BLaER1 (cell line): ENCODE data around the gene UPK1A.
A peak's percentile ranks its signal among the peaks of the same experiment; 100 is the strongest.

Experiments
- H3K27ac ChIP-seq: shearing (Covaris generic); formaldehyde crosslinking; 2 replicates; pipeline ENCODE4 v1.8.1; 2022
- H3K27me3 ChIP-seq: shearing (Covaris generic); formaldehyde crosslinking; 2 replicates; pipeline ENCODE4 v1.8.1; 2022
- H3K36me3 ChIP-seq: shearing (Covaris generic); formaldehyde crosslinking; 2 replicates; pipeline ENCODE4 v1.8.1; 2022
- H3K4me1 ChIP-seq: shearing (Covaris generic); formaldehyde crosslinking; 2 replicates; pipeline ENCODE4 v1.8.1; 2022
- H3K4me2 ChIP-seq: shearing (Covaris generic); formaldehyde crosslinking; 2 replicates; pipeline ENCODE4 v1.8.1; 2022
- H3K4me3 ChIP-seq: shearing (Covaris generic); formaldehyde crosslinking; 2 replicates; pipeline ENCODE4 v1.8.1; 2022
- H3K9ac ChIP-seq: shearing (Covaris generic); formaldehyde crosslinking; 2 replicates; pipeline ENCODE4 v1.8.1; 2022
- H3K9me3 ChIP-seq: shearing (Covaris generic); formaldehyde crosslinking; 2 replicates; pipeline ENCODE4 v1.8.1; 2022
- H4K20me1 ChIP-seq: shearing (Covaris generic); formaldehyde crosslinking; 2 replicates; pipeline ENCODE4 v1.8.1; 2022
- Cebpa-rat ChIP-seq: shearing (Covaris generic); IDR thresholded peaks from 2 replicates; pipeline ENCODE4 v1.8.1; 2022

Gene UPK1A

GRCh38 chr19:35657904-35658700, 8.2 kb upstream of the UPK1A start:
- Histone ChIP-seq H3K9ac (no peak overlapping the region), H3K27ac (no peak overlapping the region), H3K4me2 (no peak overlapping the region), H3K27me3 (no peaks in the 10 kb centered on the region), H3K4me3 (no peak overlapping the region), H4K20me1 (peaks cover 48% of the 10 kb centered on the region), H3K9me3 (no peaks in the 10 kb centered on the region), H3K36me3 (peaks cover 74% of the 10 kb centered on the region), H3K4me1 (peaks cover 3% of the 10 kb centered on the region)
- no peak for TF ChIP-seq Cebpa-rat

GRCh38 chr19:35661995-35662340, 4.3 kb upstream of the UPK1A start:
- no peaks in the 10 kb centered on the region for H3K27me3 ChIP-seq
- no peak for TF ChIP-seq Cebpa-rat
- H4K20me1 ChIP-seq = peaks cover 19% of the 10 kb centered on the region; the same call in 1 of the 2 replicates
- H3K4me3 ChIP-seq = no peak overlapping the region
- peaks cover 13% of the 10 kb centered on the region for H3K4me1 ChIP-seq
- H3K9ac ChIP-seq = no peak overlapping the region
- H3K36me3 ChIP-seq = peaks cover 36% of the 10 kb centered on the region
- H3K9me3 ChIP-seq = 0 out of 2 replicates have a peak, but pooled peaks cover 4% of the 10 kb centered on the region
- no peak overlapping the region for H3K27ac ChIP-seq
- no peak overlapping the region for H3K4me2 ChIP-seq

- Histone ChIP-seq H3K36me3 (peaks cover 16% of the 10 kb centered on the region), H4K20me1 (no peaks in the 10 kb centered on the region), H3K4me1 (peaks cover 13% of the 10 kb centered on the region), H3K4me2 (peak overlapping the region; percentile 25; the same call in 1 of the 2 replicates), H3K9ac (no peak overlapping the region), H3K27ac (no peak overlapping the region), H3K9me3 (0 out of 2 replicates have a peak, but pooled peaks cover 4% of the 10 kb centered on the region), H3K27me3 (no peaks in the 10 kb centered on the region), H3K4me3 (no peak overlapping the region)
- TF ChIP-seq Cebpa-rat = no peak
These were observed 2.3 kb upstream of the UPK1A start for GRCh38 chr19:35663981-35664380.

- H3K4me2 ChIP-seq = no peak overlapping the region
- H3K4me1 ChIP-seq = peaks cover 13% of the 10 kb centered on the region
- H3K9me3 ChIP-seq = 0 out of 2 replicates have a peak, but pooled peaks cover 4% of the 10 kb centered on the region
- no peak for TF ChIP-seq Cebpa-rat
- H4K20me1 ChIP-seq = no peaks in the 10 kb centered on the region
- no peak overlapping the region for H3K9ac ChIP-seq
- H3K4me3 ChIP-seq = no peak overlapping the region
- no peaks in the 10 kb centered on the region for H3K27me3 ChIP-seq
- peaks cover 4% of the 10 kb centered on the region; the same call in 1 of the 2 replicates for H3K36me3 ChIP-seq
- no peak overlapping the region for H3K27ac ChIP-seq
These were observed 1.2 kb upstream of the UPK1A start for GRCh38 chr19:35665157-35665556.

- H3K4me1 ChIP-seq = peaks cover 13% of the 10 kb centered on the region
- no peaks in the 10 kb centered on the region for H4K20me1 ChIP-seq
- H3K4me3 ChIP-seq = no peak overlapping the region
- no peak overlapping the region for H3K27ac ChIP-seq
- no peak overlapping the region for H3K9ac ChIP-seq
- H3K27me3 ChIP-seq = no peaks in the 10 kb centered on the region
- no peak for TF ChIP-seq Cebpa-rat
- H3K9me3 ChIP-seq = 0 out of 2 replicates have a peak, but pooled peaks cover 4% of the 10 kb centered on the region
- H3K36me3 ChIP-seq = no peaks in the 10 kb centered on the region
- H3K4me2 ChIP-seq = no peak overlapping the region
These were observed 713 bp upstream of the UPK1A start for GRCh38 chr19:35665604-35666003.

GRCh38 chr19:35669566-35669965, 3.2 kb downstream of the UPK1A start:
- Histone ChIP-seq H3K9me3 (no peaks in the 10 kb centered on the region), H3K27ac (no peak overlapping the region), H3K27me3 (peaks cover 25% of the 10 kb centered on the region), H4K20me1 (no peaks in the 10 kb centered on the region), H3K9ac (no peak overlapping the region), H3K36me3 (no peaks in the 10 kb centered on the region), H3K4me1 (0 out of 2 replicates have a peak, but pooled peaks cover 5% of the 10 kb centered on the region), H3K4me2 (no peak overlapping the region), H3K4me3 (no peak overlapping the region)
- TF ChIP-seq Cebpa-rat = no peak

- Histone ChIP-seq H3K36me3 (no peaks in the 10 kb centered on the region), H3K27me3 (peaks cover 25% of the 10 kb centered on the region), H3K4me3 (no peak overlapping the region), H3K27ac (no peak overlapping the region), H4K20me1 (no peaks in the 10 kb centered on the region), H3K4me1 (0 out of 2 replicates have a peak, but pooled peaks cover 5% of the 10 kb centered on the region), H3K9ac (no peak overlapping the region), H3K4me2 (no peak overlapping the region), H3K9me3 (no peaks in the 10 kb centered on the region)
- no peak for TF ChIP-seq Cebpa-rat
These were observed 3.7 kb downstream of the UPK1A start for GRCh38 chr19:35669974-35670373.

GRCh38 chr19:35670686-35671085, 4.4 kb downstream of the UPK1A start:
- H3K27ac ChIP-seq = no peak overlapping the region
- H3K9ac ChIP-seq = no peak overlapping the region
- no peak overlapping the region for H3K4me3 ChIP-seq
- H3K4me2 ChIP-seq = no peak overlapping the region
- peaks cover 25% of the 10 kb centered on the region for H3K27me3 ChIP-seq
- TF ChIP-seq Cebpa-rat = no peak
- no peaks in the 10 kb centered on the region for H3K36me3 ChIP-seq
- H3K4me1 ChIP-seq = 0 out of 2 replicates have a peak, but pooled peaks cover 5% of the 10 kb centered on the region
- H4K20me1 ChIP-seq = no peaks in the 10 kb centered on the region
- no peaks in the 10 kb centered on the region for H3K9me3 ChIP-seq

GRCh38 chr19:35671818-35672217, 5.5 kb downstream of the UPK1A start:
- H4K20me1 ChIP-seq = no peaks in the 10 kb centered on the region
- H3K9me3 ChIP-seq = no peaks in the 10 kb centered on the region
- no peak overlapping the region for H3K27ac ChIP-seq
- no peak overlapping the region for H3K4me2 ChIP-seq
- no peak overlapping the region for H3K9ac ChIP-seq
- H3K27me3 ChIP-seq = peaks cover 25% of the 10 kb centered on the region
- no peaks in the 10 kb centered on the region for H3K36me3 ChIP-seq
- no peak overlapping the region for H3K4me3 ChIP-seq
- no peak for TF ChIP-seq Cebpa-rat
- 0 out of 2 replicates have a peak, but pooled peaks cover 5% of the 10 kb centered on the region for H3K4me1 ChIP-seq

- Histone ChIP-seq H3K36me3 (no peaks in the 10 kb centered on the region), H3K27me3 (peaks cover 25% of the 10 kb centered on the region), H3K9me3 (no peaks in the 10 kb centered on the region), H3K27ac (no peak overlapping the region), H4K20me1 (no peaks in the 10 kb centered on the region), H3K4me1 (0 out of 2 replicates have a peak, but pooled peaks cover 5% of the 10 kb centered on the region), H3K9ac (no peak overlapping the region), H3K4me2 (peak overlapping the region; percentile 34; the same call in 1 of the 2 replicates), H3K4me3 (no peak overlapping the region)
- TF ChIP-seq Cebpa-rat = no peak
These were observed 6.9 kb downstream of the UPK1A start for GRCh38 chr19:35673121-35673804.
